Retinal pigment epithelial cell (primary cell): ENCODE data around the gene EMC6.

Experiments
- DNase-seq: peaks from one replicate; pipeline ENCODE4 v3.0.0-alpha.2; 2010; ENCODE audit warnings: low read depth
- H3K4me3 ChIP-seq: 2 replicates; pipeline ENCODE4 v1.5.1; 2011; ENCODE audit warnings: mild to moderate bottlenecking, low read length, control low read depth, moderate library complexity
- CTCF ChIP-seq: conservative IDR thresholded peaks from 2 replicates; pipeline ENCODE4 v1.5.1; 2011; ENCODE audit warnings: low read depth, low read length, control low read depth, inconsistent platforms

Gene EMC6

GRCh38 chr17:3710951-3711383 lies 42.4 kb downstream of the EMC6 start:
- no peak overlapping the region for H3K4me3 ChIP-seq
- no peak for DNase-seq
- TF ChIP-seq CTCF: no peak

- H3K4me3 ChIP-seq: no peak overlapping the region
- DNase-seq: no peak
- TF ChIP-seq CTCF: no peak
Measured at GRCh38 chr17:3712811-3713463, 44.3 kb downstream of the EMC6 start.

- no peak overlapping the region for H3K4me3 ChIP-seq
- no peak for DNase-seq
- TF ChIP-seq CTCF: no peak
Measured at GRCh38 chr17:3715296-3715695, 46.7 kb downstream of the EMC6 start.

- TF ChIP-seq CTCF: no peak
- no peak overlapping the region for H3K4me3 ChIP-seq
- no peak for DNase-seq
Measured at GRCh38 chr17:3718201-3718600, 49.6 kb downstream of the EMC6 start.

GRCh38 chr17:3719265-3719664 lies 50.7 kb downstream of the EMC6 start:
- no peak for TF ChIP-seq CTCF
- no peak for DNase-seq
- H3K4me3 ChIP-seq: no peak overlapping the region
